Measurements from ENCODE around the gene KCNMA1. TPM values are rescaled to one million over a fixed set of nuclear protein-coding genes. Genes with fewer than 3 reads are reported as not detected.

KCNMA1 gene
- total RNA-seq, 4 donors from 2014 or later, result 4.6 to 10.5 (median 7.8) TPM

DNA sequence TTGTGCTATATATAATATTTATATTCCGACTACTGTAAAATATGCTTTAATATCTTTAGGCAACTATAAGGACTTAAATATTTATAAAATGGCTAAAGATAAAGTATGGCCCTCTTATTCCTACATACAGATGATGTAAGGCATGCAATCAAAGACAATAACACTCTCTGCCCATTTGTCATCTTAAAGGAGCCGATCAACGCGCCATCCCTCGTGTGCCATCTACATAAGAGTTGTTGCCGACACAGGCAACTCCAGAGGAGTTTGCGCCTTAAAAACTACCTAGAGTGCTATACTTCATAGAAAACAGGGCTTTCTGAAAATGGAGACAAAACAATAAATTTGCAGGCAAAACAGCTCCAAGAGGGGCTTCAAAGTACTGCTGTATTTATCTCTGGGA is 709.0 kb downstream of the KCNMA1 start:
- no peak for DNase-seq (ENCODE audit: low spot score in 2 of 2)
- WGBS, result 97% methylated on average over 7 of the region's 7 CpGs
- Histone ChIP-seq H3K36me3 (no peaks in the 10 kb centered on the region), H3K27ac (no peak overlapping the region), H3K27me3 (no peaks in the 10 kb centered on the region), H3K4me3 (no peak overlapping the region), H3K4me1 (no peaks in the 10 kb centered on the region), H3K9me3 (no peaks in the 10 kb centered on the region)
- TF ChIP-seq POLR2AphosphoS5 (IDR thresholded peaks at IDR 0.05) (no peak), EP300 (IDR thresholded peaks at IDR 0.05) (no peak), POLR2A (IDR thresholded peaks at IDR 0.05) (no peak)
- TF ChIP-seq, protein P1, sequence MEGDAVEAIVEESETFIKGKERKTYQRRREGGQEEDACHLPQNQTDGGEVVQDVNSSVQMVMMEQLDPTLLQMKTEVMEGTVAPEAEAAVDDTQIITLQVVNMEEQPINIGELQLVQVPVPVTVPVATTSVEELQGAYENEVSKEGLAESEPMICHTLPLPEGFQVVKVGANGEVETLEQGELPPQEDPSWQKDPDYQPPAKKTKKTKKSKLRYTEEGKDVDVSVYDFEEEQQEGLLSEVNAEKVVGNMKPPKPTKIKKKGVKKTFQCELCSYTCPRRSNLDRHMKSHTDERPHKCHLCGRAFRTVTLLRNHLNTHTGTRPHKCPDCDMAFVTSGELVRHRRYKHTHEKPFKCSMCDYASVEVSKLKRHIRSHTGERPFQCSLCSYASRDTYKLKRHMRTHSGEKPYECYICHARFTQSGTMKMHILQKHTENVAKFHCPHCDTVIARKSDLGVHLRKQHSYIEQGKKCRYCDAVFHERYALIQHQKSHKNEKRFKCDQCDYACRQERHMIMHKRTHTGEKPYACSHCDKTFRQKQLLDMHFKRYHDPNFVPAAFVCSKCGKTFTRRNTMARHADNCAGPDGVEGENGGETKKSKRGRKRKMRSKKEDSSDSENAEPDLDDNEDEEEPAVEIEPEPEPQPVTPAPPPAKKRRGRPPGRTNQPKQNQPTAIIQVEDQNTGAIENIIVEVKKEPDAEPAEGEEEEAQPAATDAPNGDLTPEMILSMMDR (IDR thresholded peaks at IDR 0.05), result no peak

DNA sequence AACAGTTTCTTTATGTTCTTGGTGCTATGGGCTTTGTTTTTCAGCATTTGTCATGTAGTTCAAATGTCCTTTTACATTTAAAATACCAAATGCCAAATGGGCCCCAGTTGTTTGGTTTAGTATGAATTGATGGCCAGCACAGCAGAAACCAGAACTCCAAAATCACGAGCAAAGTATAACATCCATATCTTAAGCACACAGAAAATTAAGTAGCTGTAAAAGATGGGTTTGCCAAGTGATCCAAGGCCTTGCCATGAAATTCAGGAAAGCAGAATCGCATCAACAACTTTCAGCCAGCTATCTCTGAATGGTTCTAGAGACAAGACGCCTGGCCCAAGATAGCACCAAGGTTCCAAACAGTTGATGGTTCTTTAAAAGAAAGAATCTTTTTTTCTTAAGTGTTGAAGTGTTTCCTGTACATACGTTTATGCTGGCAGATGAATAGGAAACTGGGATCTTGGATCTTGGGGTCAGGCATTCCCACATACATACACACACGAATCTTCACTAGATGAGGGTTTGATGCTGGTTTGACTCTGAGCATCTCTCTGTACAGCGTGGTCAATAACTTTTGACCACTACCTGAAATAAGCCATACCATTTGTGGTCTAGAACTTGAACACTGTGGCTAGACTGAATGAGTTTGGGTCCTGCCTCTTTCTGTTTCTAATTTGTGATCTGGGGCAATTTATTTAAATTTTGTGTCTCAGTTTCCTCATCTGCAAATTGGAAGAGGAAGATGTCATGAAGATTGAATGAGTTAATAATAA is 711.8 kb downstream of the KCNMA1 start:
- Histone ChIP-seq H3K27me3 (no peaks in the 10 kb centered on the region), H3K9me3 (no peaks in the 10 kb centered on the region), H3K4me1 (no peaks in the 10 kb centered on the region), H3K27ac (no peak overlapping the region), H3K36me3 (no peaks in the 10 kb centered on the region), H3K4me3 (no peak overlapping the region)
- TF ChIP-seq, protein P1 (IDR thresholded peaks at IDR 0.05), result no peak
- no peak for TF ChIP-seq POLR2A (IDR thresholded peaks at IDR 0.05)
- TF ChIP-seq EP300 (IDR thresholded peaks at IDR 0.05), result no peak
- no peak for TF ChIP-seq POLR2AphosphoS5 (IDR thresholded peaks at IDR 0.05)
- 90% methylated on average over 6 of the region's 6 CpGs for WGBS
- DNase-seq (ENCODE audit: low spot score in 2 of 2), result no peak

DNA sequence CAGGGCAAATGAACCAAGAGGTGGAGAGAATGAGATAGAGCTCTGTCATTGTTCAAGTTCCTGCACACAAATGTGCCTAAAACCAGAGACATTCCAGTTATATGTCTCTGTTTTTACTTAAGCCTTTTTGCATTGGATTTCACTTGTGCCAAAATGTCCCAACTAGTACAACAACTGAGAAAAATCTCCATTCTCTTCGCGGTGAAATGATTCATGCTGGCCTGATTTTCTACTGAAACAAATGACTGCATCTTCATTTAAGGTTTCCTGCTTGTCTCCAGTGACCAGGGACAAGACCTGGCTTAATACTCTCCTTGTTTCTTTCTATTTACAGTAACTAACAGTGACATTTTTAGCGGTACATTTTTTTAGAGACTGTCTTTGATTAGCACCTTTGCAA is 714.9 kb downstream of the KCNMA1 start:
- TF ChIP-seq POLR2AphosphoS5 (IDR thresholded peaks at IDR 0.05) (no peak), POLR2A (IDR thresholded peaks at IDR 0.05) (no peak), EP300 (IDR thresholded peaks at IDR 0.05) (no peak)
- TF ChIP-seq, protein P1 (IDR thresholded peaks at IDR 0.05), result no peak
- Histone ChIP-seq H3K4me3 (no peak overlapping the region), H3K36me3 (no peaks in the 10 kb centered on the region), H3K4me1 (no peaks in the 10 kb centered on the region), H3K27me3 (no peaks in the 10 kb centered on the region), H3K9me3 (no peaks in the 10 kb centered on the region), H3K27ac (no peak overlapping the region)
- DNase-seq (ENCODE audit: low spot score in 2 of 2), result no peak
- WGBS, result 56% methylated on average over 3 of the region's 3 CpGs

DNA sequence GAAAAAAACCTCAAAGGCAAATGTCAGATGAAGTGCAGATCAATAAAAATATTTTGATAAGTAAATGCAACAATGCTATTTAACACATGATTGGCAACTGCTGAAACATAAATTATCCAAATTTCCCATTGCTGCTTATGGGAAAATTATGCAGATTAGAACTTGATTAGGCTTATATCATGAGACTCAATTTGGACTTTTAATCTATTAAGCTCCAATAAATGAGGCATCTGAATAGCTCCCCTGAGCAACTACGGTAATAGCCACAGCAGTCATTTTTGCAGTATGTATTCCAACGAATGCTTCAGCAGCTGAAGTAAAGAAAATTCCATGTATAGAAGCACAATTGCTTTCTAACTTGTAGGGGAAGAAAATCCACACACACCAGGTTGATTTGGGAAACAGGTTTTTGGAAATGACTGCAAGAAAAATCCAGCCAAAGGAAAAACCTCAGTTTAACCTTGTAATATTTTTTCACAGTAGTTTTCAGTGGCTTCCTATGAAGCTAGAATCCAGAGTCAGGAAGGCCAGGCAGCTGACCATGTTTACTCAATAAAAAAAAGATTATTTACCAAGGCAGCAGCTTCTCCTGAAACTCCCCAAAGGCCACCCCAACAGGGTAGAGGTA is 716.1 kb downstream of the KCNMA1 start:
- 79% methylated on average over 2 of the region's 2 CpGs for WGBS
- no peak for DNase-seq (ENCODE audit: low spot score in 2 of 2)
- Histone ChIP-seq H3K36me3 (no peaks in the 10 kb centered on the region), H3K4me1 (no peaks in the 10 kb centered on the region), H3K27me3 (no peaks in the 10 kb centered on the region), H3K4me3 (no peak overlapping the region), H3K9me3 (no peaks in the 10 kb centered on the region), H3K27ac (no peak overlapping the region)
- TF ChIP-seq POLR2A (IDR thresholded peaks at IDR 0.05), result no peak
- no peak for TF ChIP-seq POLR2AphosphoS5 (IDR thresholded peaks at IDR 0.05)
- TF ChIP-seq, protein P1 (IDR thresholded peaks at IDR 0.05), result no peak
- no peak for TF ChIP-seq EP300 (IDR thresholded peaks at IDR 0.05)

DNA sequence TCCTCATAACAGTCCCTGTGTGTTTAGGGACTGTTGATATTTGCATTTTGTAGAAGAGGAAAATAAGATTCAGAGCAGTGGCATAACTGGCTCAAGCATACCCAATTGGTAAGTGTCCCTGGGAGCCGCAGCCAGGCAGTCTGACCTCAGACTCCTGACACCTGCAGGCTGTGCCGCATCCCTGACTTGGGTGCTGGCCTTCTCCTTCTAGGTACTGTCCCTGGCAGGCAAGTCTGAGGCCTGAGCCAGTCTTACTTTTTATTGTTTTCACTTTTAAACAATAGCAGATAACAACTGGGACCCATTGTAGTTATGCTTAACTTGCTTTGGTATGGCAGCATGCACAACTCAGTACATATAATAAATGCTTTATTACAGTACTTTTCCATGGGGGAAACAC is 717.0 kb downstream of the KCNMA1 start:
- Histone ChIP-seq H3K4me1 (no peaks in the 10 kb centered on the region), H3K27me3 (no peaks in the 10 kb centered on the region), H3K36me3 (no peaks in the 10 kb centered on the region), H3K9me3 (no peaks in the 10 kb centered on the region), H3K27ac (no peak overlapping the region), H3K4me3 (no peak overlapping the region)
- WGBS, result 95% methylated on average over 2 of the region's 2 CpGs
- no peak for TF ChIP-seq POLR2A (IDR thresholded peaks at IDR 0.05)
- TF ChIP-seq POLR2AphosphoS5 (IDR thresholded peaks at IDR 0.05), result no peak
- TF ChIP-seq, protein P1 (IDR thresholded peaks at IDR 0.05), result no peak
- no peak for TF ChIP-seq EP300 (IDR thresholded peaks at IDR 0.05)
- no peak for DNase-seq (ENCODE audit: low spot score in 2 of 2)
